Omental fat pad (tissue), 4 donors: ENCODE measurements around the gene BFSP2. TPM values are rescaled to one million over a fixed set of nuclear protein-coding genes. Genes with fewer than 3 reads are reported as not detected.

Source experiments
- ATAC-seq: fragments of 150-250 bp; one replicate; pipeline ENCODE4 v1.9.1; 2016; ENCODE audit warnings: mild to moderate bottlenecking, moderate library complexity; ENCODE audit not compliant: low FRiP score
- DNase-seq: peaks from one replicate; pipeline ENCODE4 v3.0.0-alpha.2; 2019; ENCODE audit warnings: low spot score
- total RNA-seq, 4 donors: library from RNA; depleted of rRNA; stranded (reverse); fragments of >200 nt; gene quantifications; one replicate each; pipeline ENCODE4 v1.1.0, GENCODE V29; 2016
- TF ChIP-seq, protein P1 (sequence below), 3 donors: fragments of 450-650 bp; IDR thresholded peaks; one replicate each; pipeline ENCODE4 v1.5.1; 2016 to 2017; ENCODE audit warnings: antibody characterized with exemption in 3 of 3, mild to moderate bottlenecking in 3 of 3, moderate library complexity in 2 of 3

Gene BFSP2
- total RNA-seq, 4 donors from 2014 or later, result not detected

DNA sequence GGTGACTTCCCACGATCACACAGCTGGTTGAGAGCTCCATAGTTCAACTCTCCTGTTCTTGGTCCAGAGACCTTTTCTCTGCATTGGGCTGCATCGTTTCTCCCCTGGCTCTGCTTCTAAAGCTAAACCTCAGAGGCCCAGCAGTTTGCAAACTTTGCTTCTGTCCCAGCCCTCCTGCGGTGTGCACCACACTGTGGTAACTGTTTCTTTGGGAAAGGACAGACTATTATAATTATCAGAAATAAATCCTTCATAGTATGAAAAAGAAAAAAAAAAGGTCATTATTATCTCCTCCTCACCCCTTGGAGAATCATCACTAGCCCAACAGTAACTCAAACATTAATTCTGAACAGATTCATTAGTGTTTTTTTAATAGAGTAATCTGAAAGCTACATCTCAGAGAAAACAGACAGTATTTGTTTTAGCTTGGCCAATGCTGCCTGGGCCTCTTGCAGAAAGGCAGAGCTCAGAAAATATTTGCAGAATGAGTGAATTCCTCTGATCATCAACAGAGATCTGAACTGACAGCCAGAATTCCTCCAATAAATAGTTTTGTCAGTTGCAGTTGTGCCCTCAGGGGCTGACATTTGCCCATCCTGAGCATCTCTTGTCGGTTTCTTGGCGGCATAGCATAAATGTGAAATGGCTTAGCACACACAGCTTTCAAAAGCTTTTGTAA, 52.9 kb downstream of the BFSP2 start:
- DNase-seq (no peak), ATAC-seq (no peak)
- TF ChIP-seq, protein P1, sequence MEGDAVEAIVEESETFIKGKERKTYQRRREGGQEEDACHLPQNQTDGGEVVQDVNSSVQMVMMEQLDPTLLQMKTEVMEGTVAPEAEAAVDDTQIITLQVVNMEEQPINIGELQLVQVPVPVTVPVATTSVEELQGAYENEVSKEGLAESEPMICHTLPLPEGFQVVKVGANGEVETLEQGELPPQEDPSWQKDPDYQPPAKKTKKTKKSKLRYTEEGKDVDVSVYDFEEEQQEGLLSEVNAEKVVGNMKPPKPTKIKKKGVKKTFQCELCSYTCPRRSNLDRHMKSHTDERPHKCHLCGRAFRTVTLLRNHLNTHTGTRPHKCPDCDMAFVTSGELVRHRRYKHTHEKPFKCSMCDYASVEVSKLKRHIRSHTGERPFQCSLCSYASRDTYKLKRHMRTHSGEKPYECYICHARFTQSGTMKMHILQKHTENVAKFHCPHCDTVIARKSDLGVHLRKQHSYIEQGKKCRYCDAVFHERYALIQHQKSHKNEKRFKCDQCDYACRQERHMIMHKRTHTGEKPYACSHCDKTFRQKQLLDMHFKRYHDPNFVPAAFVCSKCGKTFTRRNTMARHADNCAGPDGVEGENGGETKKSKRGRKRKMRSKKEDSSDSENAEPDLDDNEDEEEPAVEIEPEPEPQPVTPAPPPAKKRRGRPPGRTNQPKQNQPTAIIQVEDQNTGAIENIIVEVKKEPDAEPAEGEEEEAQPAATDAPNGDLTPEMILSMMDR (IDR thresholded peaks at IDR 0.05), result no peak

DNA sequence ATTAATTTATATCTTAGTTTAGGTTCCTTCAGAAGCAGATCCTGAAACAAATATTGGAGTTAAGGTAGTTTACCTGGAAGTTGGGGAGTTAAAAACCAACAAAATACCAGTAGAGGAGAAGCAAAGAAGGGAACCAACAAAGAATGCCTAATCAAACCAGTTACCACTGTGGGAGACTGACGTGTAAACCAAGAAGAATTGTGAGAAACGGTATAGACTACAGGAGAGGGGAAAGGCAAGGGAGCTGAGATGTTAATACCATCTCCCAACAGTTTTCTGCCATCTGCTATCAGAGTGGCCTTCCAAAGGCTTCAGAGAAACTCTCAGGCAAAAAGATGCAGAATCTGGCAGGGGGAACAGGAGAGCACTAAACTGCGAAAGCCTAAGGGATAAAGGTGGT, 53.5 kb downstream of the BFSP2 start:
- ATAC-seq (no peak), DNase-seq (no peak)
- TF ChIP-seq, protein P1 (IDR thresholded peaks at IDR 0.05), result no peak

DNA sequence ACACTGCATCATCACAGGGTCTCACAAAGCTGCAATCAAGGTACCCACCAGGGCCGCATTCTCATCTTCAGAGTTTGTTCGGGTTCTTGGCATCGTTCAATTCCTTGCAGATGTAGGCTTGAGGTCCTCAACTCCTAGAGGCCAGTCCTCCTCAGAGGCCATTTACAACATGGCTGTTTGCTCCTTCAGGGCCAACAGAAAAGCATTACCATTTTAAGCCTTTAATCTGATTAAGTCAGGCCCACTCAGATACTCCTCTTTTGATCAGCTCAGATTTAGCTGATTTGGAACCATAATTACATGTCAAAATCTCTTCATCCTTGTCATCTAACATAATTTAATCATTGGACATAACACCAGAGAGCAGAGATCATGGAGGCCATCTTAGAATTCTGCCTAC, 55.4 kb downstream of the BFSP2 start:
- TF ChIP-seq, protein P1 (IDR thresholded peaks at IDR 0.05), result no peak
- DNase-seq (no peak), ATAC-seq (no peak)

DNA sequence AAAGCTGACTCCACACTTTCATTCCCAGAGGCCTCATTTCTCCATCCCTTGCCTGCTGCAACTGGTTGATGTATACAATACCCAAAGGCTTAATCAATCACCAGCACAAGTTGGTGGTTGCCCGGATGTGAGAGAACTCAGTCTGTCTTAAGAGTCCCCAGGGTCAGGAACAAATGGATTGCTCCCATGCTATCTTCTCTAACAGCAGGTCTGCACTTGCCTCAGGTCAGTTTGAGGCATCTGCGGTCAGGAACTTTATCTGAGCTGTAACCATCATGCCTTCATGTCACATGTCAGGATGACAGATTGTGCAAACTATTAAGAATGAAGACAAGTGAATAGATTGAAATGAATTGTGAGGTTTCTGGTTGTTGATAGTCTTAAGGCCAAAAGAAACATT, 56.1 kb downstream of the BFSP2 start:
- no peak for DNase-seq
- TF ChIP-seq, protein P1 (IDR thresholded peaks at IDR 0.05), result no peak
- ATAC-seq, result no peak

DNA sequence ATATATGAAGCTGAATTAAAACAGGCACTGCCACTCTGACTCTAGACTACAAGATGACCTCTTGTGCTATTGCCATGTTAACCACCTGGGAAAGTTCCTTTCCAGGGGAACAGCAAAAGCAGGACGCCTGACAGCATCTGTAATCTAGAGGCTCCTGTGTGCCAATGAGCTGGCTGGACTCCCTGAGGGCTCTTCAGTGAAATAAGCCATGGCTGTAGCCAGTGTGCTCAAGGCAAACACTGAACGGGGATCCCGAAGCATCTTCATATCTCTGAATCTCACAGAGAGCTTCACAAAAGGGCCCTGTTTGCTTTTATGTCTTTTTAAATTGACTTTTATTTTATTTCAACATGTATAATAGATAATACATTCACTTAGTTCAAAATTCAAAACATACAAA, 57.2 kb downstream of the BFSP2 start:
- TF ChIP-seq, protein P1 (IDR thresholded peaks at IDR 0.05), result no peak
- ATAC-seq (no peak), DNase-seq (no peak)

DNA sequence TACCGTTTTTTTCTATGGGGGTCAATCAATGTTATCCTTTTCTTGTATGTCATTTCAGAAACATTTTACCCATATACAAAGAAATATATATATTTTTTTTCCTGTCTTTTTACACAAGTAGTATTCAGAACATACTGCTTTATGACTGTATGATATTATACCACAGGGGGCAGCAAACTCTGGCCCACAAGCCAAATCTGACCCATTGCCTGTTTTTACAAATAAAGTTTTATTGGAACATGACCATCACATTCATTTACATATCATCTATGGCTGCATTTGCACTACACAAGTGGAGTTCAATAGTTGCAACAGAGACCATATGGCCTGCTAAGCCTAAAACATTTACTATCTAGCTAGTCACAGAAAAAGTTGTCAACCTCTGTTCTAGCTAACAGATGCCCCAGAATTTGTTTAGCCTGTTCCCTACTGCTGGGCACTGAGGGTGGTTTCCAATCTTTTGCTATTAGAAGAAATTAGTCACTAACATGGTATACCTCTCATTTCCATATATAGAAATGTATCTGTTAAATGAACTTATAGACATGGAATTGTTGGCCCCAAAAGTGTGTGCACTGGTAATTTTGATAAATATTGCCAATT, 57.7 kb downstream of the BFSP2 start:
- TF ChIP-seq, protein P1 (IDR thresholded peaks at IDR 0.05), result no peak
- ATAC-seq, result no peak

DNA sequence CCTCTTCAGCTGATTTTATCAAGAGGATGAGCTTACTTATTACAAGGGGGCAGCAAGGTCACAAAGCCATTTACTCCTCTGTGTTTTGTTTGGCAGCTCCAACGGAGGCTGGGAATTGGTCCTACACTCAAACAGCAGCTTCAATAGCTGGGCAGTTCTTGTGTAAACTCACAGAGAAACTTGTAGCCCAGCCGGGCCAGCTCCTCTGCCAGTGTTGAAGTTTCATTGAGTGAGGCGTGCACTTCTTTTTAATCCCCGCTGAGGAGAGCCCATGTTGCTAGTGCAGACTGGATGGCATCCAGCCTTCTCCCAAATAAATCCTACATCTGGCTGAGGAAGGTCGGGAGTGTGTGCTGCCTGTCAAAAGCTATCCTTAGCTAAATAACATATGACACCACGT, 59.5 kb downstream of the BFSP2 start:
- no peak for ATAC-seq
- TF ChIP-seq, protein P1 (IDR thresholded peaks at IDR 0.05), result no peak
- DNase-seq, result no peak

More for the DNA sequence above, 57.7 kb downstream of the BFSP2 start:
- DNase-seq, result no peak
